ENCODE data around the gene MUTYH. TPM values are rescaled to one million over a fixed set of nuclear protein-coding genes. Genes with fewer than 3 reads are reported as not detected.
"Not testable (repeated sequence)": the region's sequence is repeated elsewhere in the genome, so short reads cannot be mapped to it uniquely, and the experiment has no call there.

MUTYH gene
- total RNA-seq, 1 donor from 2014 or later: 6.6 TPM

- H3K4me1 Mint-ChIP-seq (ENCODE audit: low read depth, unreplicated experiment): no peaks in the 10 kb centered on the region
Measured at GRCh38 chr1:45364294-45364693, 24.1 kb upstream of the MUTYH start.

GRCh38 chr1:45360981-45361380 lies 20.7 kb upstream of the MUTYH start:
- FAIRE-seq; H4K20me1 ChIP-seq (ENCODE audit: insufficient read depth, low read length); H3K36me3 Mint-ChIP-seq (ENCODE audit: low read depth, unreplicated experiment); H3K4me1 ChIP-seq (ENCODE audit: insufficient read depth, low read length); H3K9ac ChIP-seq (ENCODE audit: low read length); DNase-seq (ENCODE audit: low read depth); H3K27me3 ChIP-seq (ENCODE audit: insufficient read depth, low read length); H3K36me3 ChIP-seq (ENCODE audit: insufficient read depth, low read length); H3K4me3 Mint-ChIP-seq (ENCODE audit: unreplicated experiment); H3K4me2 ChIP-seq (ENCODE audit: low read length); H3K27ac Mint-ChIP-seq (ENCODE audit: unreplicated experiment); H3K79me2 ChIP-seq (ENCODE audit: insufficient read depth, low read length); H3K9me3 Mint-ChIP-seq (ENCODE audit: unreplicated experiment); H3K4me1 Mint-ChIP-seq (ENCODE audit: low read depth, unreplicated experiment); H3K27me3 Mint-ChIP-seq (ENCODE audit: low read depth, unreplicated experiment); H3K4me3 ChIP-seq (ENCODE audit: insufficient read depth, low read depth, low read length); H3K9me3 ChIP-seq (ENCODE audit: insufficient read depth, low read depth, low read length); H3K27ac ChIP-seq (ENCODE audit: low read depth, low read length): not testable (repeated sequence)
- H2AFZ ChIP-seq (ENCODE audit: low read depth, low read length): peak overlapping the region; percentile 41

More at GRCh38 chr1:45364294-45364693, 24.1 kb upstream of the MUTYH start:
- no peak for FAIRE-seq
- TF ChIP-seq, protein P1, sequence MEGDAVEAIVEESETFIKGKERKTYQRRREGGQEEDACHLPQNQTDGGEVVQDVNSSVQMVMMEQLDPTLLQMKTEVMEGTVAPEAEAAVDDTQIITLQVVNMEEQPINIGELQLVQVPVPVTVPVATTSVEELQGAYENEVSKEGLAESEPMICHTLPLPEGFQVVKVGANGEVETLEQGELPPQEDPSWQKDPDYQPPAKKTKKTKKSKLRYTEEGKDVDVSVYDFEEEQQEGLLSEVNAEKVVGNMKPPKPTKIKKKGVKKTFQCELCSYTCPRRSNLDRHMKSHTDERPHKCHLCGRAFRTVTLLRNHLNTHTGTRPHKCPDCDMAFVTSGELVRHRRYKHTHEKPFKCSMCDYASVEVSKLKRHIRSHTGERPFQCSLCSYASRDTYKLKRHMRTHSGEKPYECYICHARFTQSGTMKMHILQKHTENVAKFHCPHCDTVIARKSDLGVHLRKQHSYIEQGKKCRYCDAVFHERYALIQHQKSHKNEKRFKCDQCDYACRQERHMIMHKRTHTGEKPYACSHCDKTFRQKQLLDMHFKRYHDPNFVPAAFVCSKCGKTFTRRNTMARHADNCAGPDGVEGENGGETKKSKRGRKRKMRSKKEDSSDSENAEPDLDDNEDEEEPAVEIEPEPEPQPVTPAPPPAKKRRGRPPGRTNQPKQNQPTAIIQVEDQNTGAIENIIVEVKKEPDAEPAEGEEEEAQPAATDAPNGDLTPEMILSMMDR (IDR thresholded peaks at IDR 0.05; ENCODE audit: insufficient read depth, low read depth, low read length): no peak
- TF ChIP-seq EZH2 (IDR thresholded peaks at IDR 0.05; ENCODE audit: insufficient read depth, low read length): no peak
- no peaks in the 10 kb centered on the region for H4K20me1 ChIP-seq (ENCODE audit: insufficient read depth, low read length)
- no peaks in the 10 kb centered on the region for H3K36me3 ChIP-seq (ENCODE audit: insufficient read depth, low read length)
- no peaks in the 10 kb centered on the region for H3K27me3 ChIP-seq (ENCODE audit: insufficient read depth, low read length)
- H3K4me3 ChIP-seq (ENCODE audit: insufficient read depth, low read depth, low read length): no peak overlapping the region
- H2AFZ ChIP-seq (ENCODE audit: low read depth, low read length): no peak overlapping the region
- no peak for DNase-seq (ENCODE audit: low read depth)
- Mint-ChIP-seq H3K27ac (ENCODE audit: unreplicated experiment) (no peak overlapping the region), H3K9me3 (ENCODE audit: unreplicated experiment) (no peaks in the 10 kb centered on the region), H3K4me3 (ENCODE audit: unreplicated experiment) (no peak overlapping the region), H3K36me3 (ENCODE audit: low read depth, unreplicated experiment) (no peaks in the 10 kb centered on the region), H3K27me3 (ENCODE audit: low read depth, unreplicated experiment) (no peaks in the 10 kb centered on the region)
- H3K9me3 ChIP-seq (ENCODE audit: insufficient read depth, low read depth, low read length): no peaks in the 10 kb centered on the region
- H3K27ac ChIP-seq (ENCODE audit: low read depth, low read length): no peak overlapping the region
- no peak overlapping the region for H3K4me2 ChIP-seq (ENCODE audit: low read length)
- H3K79me2 ChIP-seq (ENCODE audit: insufficient read depth, low read length): no peaks in the 10 kb centered on the region
- H3K9ac ChIP-seq (ENCODE audit: low read length): no peak overlapping the region
- H3K4me1 ChIP-seq (ENCODE audit: insufficient read depth, low read length): no peaks in the 10 kb centered on the region

DNA sequence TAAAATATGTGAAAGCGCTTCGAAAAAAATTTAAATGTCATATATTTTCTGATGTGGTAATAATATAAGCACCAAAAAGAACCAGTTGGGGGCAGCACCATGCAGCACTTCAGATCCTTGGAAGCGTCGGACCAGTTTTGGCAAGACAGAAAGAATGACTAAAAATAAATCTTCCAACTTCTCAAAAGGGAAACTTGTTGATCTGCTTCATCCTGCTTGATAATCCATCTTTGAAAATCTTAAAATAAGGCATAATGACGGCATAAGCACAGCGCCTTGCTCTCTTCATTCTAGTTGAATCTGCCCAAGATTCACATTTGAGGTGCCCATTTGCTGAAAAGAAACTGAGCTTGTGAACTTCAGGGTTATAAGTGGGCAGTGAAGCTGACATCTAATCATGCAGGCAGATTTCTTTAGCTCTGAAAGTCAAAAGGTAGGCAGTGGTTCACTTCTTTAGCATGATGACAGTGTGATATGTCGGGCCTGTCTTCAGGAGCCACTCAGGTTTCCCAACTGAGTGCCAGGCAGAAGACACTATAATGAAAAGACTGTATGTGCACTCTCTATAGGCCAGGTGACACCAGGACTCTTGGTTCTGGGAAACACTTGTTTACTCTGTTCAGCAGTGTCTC lies 19.8 kb upstream of the MUTYH start:
- no peaks in the 10 kb centered on the region for H3K36me3 ChIP-seq (ENCODE audit: insufficient read depth, low read length)

More for the DNA sequence above, 19.8 kb upstream of the MUTYH start:
- no peak for TF ChIP-seq EZH2 (IDR thresholded peaks at IDR 0.05; ENCODE audit: insufficient read depth, low read length)
- TF ChIP-seq, protein P1 (IDR thresholded peaks at IDR 0.05; ENCODE audit: insufficient read depth, low read depth, low read length): peak; percentile 59
- Mint-ChIP-seq H3K9me3 (ENCODE audit: unreplicated experiment) (no peaks in the 10 kb centered on the region), H3K4me1 (ENCODE audit: low read depth, unreplicated experiment) (no peaks in the 10 kb centered on the region), H3K4me3 (ENCODE audit: unreplicated experiment) (no peak overlapping the region), H3K27me3 (ENCODE audit: low read depth, unreplicated experiment) (no peaks in the 10 kb centered on the region), H3K27ac (ENCODE audit: unreplicated experiment) (no peak overlapping the region), H3K36me3 (ENCODE audit: low read depth, unreplicated experiment) (no peaks in the 10 kb centered on the region)
- DNase-seq (ENCODE audit: low read depth): peak; percentile 38
- Histone ChIP-seq H3K4me2 (ENCODE audit: low read length) (peak overlapping the region; percentile 13), H3K4me1 (ENCODE audit: insufficient read depth, low read length) (no peaks in the 10 kb centered on the region), H3K9me3 (ENCODE audit: insufficient read depth, low read depth, low read length) (no peaks in the 10 kb centered on the region), H3K4me3 (ENCODE audit: insufficient read depth, low read depth, low read length) (no peak overlapping the region), H3K27me3 (ENCODE audit: insufficient read depth, low read length) (no peaks in the 10 kb centered on the region), H3K27ac (ENCODE audit: low read depth, low read length) (no peak overlapping the region), H3K79me2 (ENCODE audit: insufficient read depth, low read length) (no peaks in the 10 kb centered on the region), H4K20me1 (ENCODE audit: insufficient read depth, low read length) (no peaks in the 10 kb centered on the region), H2AFZ (ENCODE audit: low read depth, low read length) (peak overlapping the region; percentile 33), H3K9ac (ENCODE audit: low read length) (no peak overlapping the region)
- no peak for FAIRE-seq
